ENCODE data around the gene NRGN.

The NRGN gene

DNA sequence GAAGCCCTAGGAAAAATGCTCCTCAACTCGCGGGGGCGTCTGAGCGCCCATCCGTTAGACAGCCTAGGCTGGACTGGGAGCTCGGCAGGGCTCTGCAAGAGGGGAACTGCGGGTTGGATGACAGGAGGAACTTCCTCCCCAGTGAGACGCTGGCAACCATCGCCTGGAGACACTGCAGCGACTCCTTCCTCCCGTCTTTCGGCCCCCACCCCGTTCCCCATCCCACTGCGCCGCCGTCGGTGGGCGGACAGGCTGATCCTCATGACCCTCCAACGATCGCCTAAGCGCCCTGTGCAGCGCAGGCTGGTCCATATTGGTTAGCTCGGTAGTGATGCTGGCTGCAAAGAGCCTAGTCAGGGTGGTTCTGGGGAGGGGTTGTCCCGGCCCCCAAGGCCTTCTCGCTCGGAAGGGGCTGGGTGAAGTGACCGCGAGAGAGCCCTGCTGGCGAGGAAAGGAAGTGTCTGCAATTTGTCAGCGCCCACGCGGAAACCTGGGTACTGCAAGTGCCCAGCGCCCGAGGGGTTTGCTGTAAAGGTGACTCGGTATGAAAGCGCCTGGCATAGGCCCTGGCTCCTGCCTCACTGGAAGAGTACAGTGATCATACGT lies 638 bp downstream of the NRGN start:
- TF ChIP-seq, protein P1, sequence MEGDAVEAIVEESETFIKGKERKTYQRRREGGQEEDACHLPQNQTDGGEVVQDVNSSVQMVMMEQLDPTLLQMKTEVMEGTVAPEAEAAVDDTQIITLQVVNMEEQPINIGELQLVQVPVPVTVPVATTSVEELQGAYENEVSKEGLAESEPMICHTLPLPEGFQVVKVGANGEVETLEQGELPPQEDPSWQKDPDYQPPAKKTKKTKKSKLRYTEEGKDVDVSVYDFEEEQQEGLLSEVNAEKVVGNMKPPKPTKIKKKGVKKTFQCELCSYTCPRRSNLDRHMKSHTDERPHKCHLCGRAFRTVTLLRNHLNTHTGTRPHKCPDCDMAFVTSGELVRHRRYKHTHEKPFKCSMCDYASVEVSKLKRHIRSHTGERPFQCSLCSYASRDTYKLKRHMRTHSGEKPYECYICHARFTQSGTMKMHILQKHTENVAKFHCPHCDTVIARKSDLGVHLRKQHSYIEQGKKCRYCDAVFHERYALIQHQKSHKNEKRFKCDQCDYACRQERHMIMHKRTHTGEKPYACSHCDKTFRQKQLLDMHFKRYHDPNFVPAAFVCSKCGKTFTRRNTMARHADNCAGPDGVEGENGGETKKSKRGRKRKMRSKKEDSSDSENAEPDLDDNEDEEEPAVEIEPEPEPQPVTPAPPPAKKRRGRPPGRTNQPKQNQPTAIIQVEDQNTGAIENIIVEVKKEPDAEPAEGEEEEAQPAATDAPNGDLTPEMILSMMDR (conservative IDR thresholded peaks at IDR 0.05): peak; percentile 42
- TF ChIP-seq ZFX (IDR thresholded peaks at IDR 0.05): no peak
- no peak overlapping the region; the same call in 1 of the 2 replicates for H3K27ac ChIP-seq

GRCh38 chr11:124742555-124742954 lies 2.8 kb downstream of the NRGN start:
- no peak overlapping the region for H3K27ac ChIP-seq
- TF ChIP-seq, protein P1 (conservative IDR thresholded peaks at IDR 0.05): no peak
- TF ChIP-seq ZFX (IDR thresholded peaks at IDR 0.05): no peak

DNA sequence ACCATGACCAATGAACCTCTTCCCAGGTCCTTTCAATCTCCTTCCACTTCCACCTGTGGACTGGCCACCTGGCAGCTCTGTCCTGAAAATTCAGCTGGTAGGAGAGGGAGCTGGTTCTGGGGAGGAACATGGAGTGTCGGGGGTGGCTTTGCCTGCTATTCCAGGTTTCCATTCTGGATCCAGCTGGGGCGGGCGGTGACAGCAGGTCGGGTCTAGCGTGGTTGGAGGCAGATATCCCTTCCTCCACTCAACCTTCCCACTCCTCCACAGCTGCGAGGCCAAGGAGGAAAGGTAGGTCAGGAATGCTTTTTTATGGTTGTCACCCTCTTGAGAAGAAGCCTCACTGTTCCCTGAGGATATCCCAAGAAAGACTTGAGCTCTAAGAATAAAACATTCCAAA lies 3.3 kb downstream of the NRGN start:
- no peak for TF ChIP-seq ZFX (IDR thresholded peaks at IDR 0.05)
- TF ChIP-seq, protein P1 (conservative IDR thresholded peaks at IDR 0.05): no peak
- no peak overlapping the region for H3K27ac ChIP-seq

GRCh38 chr11:124745270-124745834 lies 5.6 kb downstream of the NRGN start:
- no peak for TF ChIP-seq ZFX (IDR thresholded peaks at IDR 0.05)
- TF ChIP-seq, protein P1 (conservative IDR thresholded peaks at IDR 0.05): no peak
- no peak overlapping the region for H3K27ac ChIP-seq

DNA sequence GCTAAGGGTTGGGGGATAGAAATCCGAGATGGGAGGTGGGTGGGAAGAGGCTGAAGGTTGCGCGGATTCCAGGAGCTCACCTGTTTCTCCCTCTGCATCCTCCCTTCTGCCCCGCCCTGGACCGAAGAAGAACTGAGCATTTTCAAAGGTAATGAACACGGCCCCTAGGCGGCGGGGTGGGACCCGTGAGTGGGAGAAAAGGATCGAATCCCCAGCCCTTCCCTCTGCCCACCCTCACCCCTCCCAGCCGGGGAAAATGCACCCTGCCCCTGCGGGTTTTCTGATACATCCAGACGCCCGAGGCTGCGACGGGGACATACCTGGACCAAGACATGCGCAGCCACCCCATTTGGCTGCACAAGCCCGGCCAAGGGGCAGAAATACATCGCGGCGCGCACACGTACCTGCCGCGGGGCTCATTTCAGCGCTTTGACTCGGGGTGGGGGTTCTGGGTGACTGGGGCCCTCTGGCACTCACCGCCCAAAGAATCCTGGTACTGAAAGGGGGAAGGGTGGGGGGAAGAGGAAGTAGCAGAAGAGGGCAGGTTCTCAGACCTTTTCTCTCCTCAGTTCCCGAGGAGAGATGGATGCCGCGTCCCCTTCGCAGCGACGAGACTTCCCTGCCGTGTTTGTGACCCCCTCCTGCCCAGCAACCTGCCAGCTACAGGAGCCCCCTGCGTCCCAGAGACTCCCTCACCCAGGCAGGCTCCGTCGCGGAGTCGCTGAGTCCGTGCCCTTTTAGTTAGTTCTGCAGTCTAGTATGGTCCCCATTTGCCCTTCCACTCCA lies 6.3 kb downstream of the NRGN start:
- H3K27ac ChIP-seq: peak overlapping the region; percentile 55
- TF ChIP-seq, protein P1 (conservative IDR thresholded peaks at IDR 0.05): no peak
- no peak for TF ChIP-seq ZFX (IDR thresholded peaks at IDR 0.05)

GRCh38 chr11:124746621-124747243 lies 7.0 kb downstream of the NRGN start:
- H3K27ac ChIP-seq: peak overlapping the region; percentile 55
- TF ChIP-seq, protein P1 (conservative IDR thresholded peaks at IDR 0.05): peak; percentile 77
- no peak for TF ChIP-seq ZFX (IDR thresholded peaks at IDR 0.05)

Measured in C4-2B (cell line).